ENCODE results near the gene ZNF268.
"Not testable (repeated sequence)": the region's sequence is repeated elsewhere in the genome, so short reads cannot be mapped to it uniquely, and the experiment has no call there.

The ZNF268 gene

DNA sequence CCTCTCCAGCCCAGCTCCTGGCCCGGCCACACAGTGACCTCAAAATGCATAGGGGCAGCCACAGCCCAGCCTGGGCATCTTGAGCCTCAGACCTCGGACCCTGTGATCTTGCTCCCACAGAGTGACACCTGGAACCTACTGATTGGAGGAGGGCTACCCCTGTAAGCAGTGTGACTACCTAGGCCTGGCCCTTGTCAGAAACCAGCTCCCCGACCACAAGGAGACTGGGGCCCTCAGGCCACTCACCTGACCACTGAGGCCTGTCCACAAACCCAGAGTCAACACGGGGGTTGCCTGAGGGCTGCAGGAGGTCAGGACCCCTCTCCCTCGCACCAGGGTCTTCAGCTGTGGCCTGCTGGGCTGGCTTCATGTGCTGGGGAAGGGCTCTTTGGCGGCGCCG is 45.4 kb downstream of the ZNF268 start:
- in situ Hi-C loops (cut with MboI; ENCODE audit: low sequenced_read_pairs): no loop called here

DNA sequence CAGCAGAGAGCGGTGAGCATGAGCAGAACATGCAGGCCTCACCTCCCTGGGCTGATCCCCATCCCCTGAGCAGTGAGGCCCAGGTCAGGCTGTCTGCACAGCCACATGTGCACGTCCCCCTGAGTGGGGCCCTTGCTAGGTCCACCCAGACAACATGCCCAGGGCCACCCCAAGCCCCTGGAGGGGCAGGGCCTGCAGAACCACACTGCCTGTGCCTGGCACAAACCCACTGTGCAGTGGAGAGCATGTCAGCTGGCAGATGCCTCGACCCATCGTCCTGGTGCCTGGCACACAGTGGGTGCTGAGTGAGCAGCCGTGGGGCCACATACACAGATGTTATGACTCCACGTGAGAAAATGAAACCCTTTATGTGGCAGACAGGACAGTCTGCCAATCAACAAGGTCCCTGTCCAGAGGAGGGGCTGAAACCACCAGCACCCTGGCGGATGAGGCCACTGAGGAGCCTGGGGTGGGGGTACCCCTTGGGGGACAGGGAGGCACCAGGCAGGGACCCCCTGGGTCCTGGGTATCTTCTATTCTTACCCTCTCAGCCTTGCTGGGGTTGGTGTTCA is 46.1 kb downstream of the ZNF268 start:
- in situ Hi-C loops (cut with MboI; ENCODE audit: low sequenced_read_pairs): no loop called here

DNA sequence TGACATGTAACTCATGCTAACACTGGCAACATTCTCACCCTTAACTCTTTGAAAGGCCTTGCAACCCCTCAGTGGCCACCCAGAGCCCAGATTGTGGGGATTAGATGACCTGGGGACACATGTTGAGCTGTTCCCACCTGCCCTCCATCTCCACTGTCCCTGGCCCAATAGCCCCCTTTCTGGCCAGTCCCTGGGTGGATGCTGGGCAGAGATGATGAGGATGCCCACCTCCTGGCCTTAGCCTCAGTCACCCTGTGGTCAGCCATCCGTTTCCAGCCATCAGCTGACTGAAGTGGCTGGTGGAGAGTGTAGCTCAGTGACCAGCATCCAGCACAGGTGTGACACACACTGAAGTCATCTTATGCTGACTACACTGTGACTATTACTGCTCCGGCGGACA is 49.7 kb downstream of the ZNF268 start:
- in situ Hi-C loops (cut with MboI; ENCODE audit: low sequenced_read_pairs): no loop called here

DNA sequence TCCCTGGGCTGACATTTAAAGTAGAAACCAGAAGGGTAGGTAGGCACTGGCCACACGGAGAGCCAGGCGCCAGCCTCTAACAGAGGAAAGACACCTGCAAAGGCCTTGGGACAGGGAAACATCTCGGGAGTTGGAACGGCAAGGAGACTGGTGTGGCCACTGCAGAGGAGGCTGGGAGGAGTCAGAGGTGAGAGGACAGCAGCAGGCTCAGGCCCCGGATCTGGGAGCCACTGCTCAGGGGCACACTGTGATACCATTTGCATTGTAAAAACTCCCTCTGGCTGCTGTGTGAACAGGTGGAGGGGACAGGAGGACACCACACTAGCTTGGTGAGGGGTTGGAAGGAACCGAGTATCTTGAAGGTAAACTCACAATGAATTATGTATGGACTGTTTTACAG is 51.7 kb downstream of the ZNF268 start:
- in situ Hi-C loops (cut with MboI; ENCODE audit: low sequenced_read_pairs): no loop called here

DNA sequence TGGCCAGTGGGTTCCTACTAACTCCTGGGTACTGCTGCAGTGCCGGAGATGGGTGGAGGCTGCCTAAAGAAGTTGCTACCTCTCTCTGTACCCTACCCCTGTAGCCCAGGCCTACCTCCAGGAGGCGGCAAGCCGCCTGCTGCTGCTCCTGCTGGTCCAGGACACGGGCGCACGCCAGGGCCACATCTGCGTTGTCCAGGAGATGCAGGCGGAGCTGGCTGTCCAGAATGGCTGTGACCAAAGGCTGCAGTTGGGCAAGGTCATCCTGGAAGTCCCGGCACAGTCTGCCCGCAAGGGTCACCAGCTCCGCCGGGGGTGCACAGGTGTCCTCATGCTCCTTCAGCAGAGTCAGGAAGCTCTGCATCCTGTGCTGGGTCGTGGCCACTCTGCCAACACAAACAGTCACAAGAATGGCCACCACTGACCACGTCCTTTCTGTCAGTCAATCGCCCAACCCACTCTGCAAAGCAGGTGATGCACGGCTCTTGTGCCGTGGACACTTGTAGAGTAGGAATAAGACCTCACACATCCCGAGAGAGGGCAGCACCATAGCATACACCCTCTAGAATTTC is 52.8 kb downstream of the ZNF268 start:
- in situ Hi-C loops (cut with MboI; ENCODE audit: low sequenced_read_pairs): no loop called here

DNA sequence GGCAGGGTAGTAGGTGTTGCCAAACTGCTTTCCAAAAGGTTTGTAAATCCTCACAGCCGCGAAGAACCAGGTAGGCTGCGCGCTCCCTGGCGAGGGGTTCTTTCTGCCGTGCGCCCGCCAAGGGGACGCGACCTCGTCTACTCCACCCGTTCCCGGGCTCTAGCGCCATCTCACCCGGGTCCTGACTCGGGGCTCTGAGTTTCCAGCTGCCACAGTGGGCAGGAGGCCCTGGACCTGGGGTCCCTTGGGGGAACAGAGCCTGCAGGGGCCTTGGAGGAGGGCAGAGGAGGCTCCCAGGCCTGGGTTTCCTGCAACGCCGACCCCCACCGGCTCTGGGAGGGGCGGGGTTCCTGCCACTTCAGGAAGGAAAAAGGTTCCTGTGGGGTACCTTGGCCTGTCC is 53.7 kb downstream of the ZNF268 start:
- in situ Hi-C loops (cut with MboI; ENCODE audit: low sequenced_read_pairs): no loop called here

DNA sequence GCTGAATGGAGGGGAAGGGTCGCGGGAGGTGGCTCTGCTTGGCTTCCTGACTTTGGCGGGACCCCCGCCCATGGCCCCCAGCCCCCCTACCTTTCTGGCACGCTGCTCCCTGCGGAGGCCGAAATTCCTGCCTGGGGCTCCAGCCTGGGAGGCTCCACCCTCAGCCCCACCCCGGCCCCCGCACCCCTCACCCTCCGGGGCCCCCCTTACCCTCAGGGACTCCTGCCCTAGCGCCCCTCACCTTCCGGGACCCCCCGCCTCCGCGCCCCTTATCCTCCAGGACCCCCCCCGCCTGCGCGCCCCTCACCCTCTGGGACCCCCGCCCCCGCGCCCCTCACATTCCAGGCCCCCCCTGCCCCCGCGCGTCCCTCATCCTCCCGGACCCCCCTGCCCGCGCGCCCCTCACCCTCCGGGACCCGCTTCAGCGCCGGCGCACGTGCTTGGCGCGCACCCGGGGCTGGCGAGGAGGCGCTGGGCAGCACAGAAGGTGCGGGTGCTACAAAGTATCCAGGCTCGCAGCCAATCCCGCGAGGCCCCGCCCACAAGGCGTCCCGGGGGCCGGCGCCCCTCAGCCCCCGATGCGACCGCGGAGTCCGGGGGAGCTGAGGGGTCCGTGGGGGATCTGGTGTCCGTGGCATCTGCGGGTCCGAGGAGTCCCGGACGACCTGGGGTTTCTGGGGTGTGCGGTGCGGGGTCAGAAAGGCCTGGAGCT is 54.3 kb downstream of the ZNF268 start, which contains the start of gene ANHX:
ANHX (minus strand) TSS at position 477 of the 712 bp plus-strand sequence. CDS start 1,521 bp downstream, outside the sequence.
- in situ Hi-C loops (cut with MboI; ENCODE audit: low sequenced_read_pairs): no loop called here

DNA sequence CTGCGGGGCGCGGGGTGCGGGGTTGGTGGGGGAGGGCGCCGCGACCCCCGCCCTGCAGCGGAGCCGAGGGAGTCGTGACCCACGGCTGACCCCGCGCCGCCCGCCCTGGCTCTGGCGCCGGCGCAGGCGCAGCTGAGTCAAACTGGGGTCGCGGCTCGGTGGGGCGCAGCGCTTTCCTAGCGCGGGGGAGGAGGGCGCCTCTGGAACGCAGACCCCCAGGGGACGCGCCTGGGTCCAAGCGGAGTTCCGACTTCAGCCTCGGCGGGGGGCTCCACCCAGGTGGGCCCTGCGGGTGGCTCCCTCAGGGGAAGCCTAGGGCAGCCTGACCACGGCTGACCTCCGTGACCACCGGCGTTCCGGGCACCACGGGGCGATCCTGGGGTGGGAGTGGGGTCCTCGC is 54.8 kb downstream of the ZNF268 start:
- in situ Hi-C loops (cut with MboI; ENCODE audit: low sequenced_read_pairs): no loop called here

DNA sequence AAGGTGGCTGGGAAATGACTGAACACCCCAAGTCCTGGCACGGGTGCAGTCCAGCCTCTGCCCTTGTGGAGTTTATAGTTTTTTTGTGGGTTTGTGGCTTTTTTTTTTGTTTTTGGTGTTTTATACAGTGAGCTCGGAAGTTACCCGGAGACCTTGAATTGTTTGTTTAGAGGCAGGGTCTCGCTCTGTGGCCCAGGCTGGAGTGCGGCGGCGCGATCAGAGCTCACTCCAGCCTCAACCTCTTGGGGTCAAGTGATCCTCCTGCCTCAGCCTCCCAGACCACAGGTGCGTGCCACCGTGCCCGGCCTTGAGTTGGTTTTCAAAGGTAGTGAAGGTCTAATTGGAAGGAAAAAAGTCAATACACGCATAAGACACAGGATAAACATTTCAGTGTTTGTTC is 55.3 kb downstream of the ZNF268 start:
- in situ Hi-C loops (cut with MboI; ENCODE audit: low sequenced_read_pairs): no loop called here

DNA sequence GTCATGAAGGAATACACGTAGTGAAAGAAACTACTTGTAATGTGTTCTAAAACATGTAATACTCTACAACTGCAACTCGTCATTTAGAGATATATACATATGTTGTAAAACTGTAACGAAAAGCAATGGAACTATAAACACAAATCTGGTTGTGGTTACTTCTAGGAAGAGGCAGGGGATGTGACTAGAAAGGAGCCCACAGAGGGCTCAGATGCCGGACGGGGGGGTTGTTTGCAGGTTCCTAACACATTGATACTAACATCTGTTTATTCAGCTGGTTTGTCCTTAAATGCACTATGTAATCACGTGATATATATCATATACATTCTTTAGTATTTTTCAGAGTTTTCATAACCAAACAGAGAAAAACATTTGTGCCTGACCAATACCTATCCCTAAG is 70.4 kb downstream of the ZNF268 start:
- in situ Hi-C loops (cut with MboI; ENCODE audit: low sequenced_read_pairs): no loop called here

DNA sequence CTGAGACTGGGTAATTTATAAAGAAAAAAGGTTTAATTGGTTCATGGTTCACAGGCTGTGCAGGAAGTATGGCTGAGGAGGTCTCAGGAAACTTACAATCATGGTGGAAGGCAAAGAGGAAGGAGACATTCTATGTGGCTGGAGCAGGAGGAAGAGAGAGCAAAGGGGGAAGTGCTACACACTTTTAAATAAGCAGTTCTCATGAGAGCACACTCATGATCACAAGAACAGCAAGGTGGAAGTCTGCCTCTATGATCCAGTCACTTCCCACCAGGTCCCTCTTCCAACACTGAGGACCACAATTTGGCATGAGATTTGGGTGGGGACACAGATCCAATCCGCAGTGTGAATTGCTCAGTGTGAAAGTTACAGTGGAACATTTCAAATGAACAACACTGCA is 74.5 kb downstream of the ZNF268 start:
- in situ Hi-C loops (cut with MboI; ENCODE audit: low sequenced_read_pairs): not testable (repeated sequence)

DNA sequence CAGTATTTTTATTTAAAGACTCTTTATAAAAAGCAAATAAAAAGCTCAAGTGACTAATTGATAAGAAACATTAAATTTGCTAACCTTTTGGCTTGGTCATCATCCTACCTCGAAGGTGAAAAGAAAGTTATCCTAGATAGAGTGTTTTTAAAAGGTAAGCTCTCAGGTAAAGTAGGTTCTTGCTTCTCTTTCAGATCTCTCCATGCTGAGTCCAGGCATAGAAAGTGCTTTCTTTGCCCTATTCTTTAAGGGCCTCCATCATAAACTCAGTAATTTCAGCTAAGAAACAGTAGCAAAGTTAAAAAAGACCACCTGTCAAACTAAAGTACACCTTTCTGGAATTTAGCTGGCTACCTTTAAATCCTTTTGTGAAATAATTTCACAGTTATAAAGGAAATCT is 75.0 kb downstream of the ZNF268 start:
- in situ Hi-C loops (cut with MboI; ENCODE audit: low sequenced_read_pairs): no loop called here

DNA sequence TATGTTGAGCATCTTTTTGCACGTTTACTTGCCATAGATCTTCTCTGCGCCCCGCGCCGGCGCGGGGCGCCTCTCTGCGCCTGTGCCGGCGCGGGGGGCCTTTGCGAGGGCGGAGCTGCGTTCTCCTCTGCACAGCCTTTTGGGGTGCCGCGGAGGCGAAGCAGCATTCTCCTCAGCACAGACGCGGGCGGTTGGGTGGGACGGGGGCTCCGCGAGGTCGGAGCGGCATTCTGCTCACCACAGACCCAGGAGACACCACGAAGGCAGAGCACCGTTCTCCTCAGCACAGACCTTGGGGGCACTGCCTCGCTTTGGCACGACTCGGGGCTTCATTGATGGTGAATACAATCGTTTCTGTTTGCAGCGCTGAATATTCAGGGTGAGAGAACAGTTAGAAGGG is 82.9 kb downstream of the ZNF268 start:
- in situ Hi-C loops (cut with MboI; ENCODE audit: low sequenced_read_pairs): no loop called here
